HCT116 (cell line): ENCODE results near the gene KIAA1755. TPM values are rescaled to one million over a fixed set of nuclear protein-coding genes. Genes with fewer than 3 reads are reported as not detected.
A peak's percentile ranks its signal among the peaks of the same experiment; 100 is the strongest.

Source experiments
- ATAC-seq: fragments of 200-7000 bp; cut with Tn5 transposase; 2 replicates; pipeline ENCODE4 v1.9.1; 2020; ENCODE audit warnings: mild to moderate bottlenecking, moderate library complexity
- BruUV-seq: library from RNA; stranded (reverse); fragments of 400-500 nt; replicated peaks from 2 replicates; lab custom pipeline; 2021; lab: Mats Ljungman, UMichigan
- CTCF ChIA-PET: fragments of 300-600 bp; sonication (Branson Sonifier 250); formaldehyde crosslinking; loops from one replicate; lab custom pipeline; 2021; ENCODE audit warnings: antibody characterized with exemption; lab: Charles Lee
- POLR2A ChIA-PET: fragments of 300-600, 350-600 bp; sonication (Branson Sonifier 250); formaldehyde crosslinking; loops from one replicate; lab custom pipeline; 2021; ENCODE audit warnings: antibody characterized with exemption; lab: Charles Lee
- RAD21 ChIA-PET, 2 experiments: fragments of 300-600 bp; sonication (Branson Sonifier 250); formaldehyde crosslinking; loops; one replicate each; lab custom pipeline; 2023; ENCODE audit warnings: low total read pairs in 2 of 2; ENCODE audit not compliant: uncharacterized antibody in 2 of 2, unreplicated experiment in 2 of 2, low non-redundant PET in 1 of 2; lab: Charles Lee
- DNase-seq: peaks from one replicate; pipeline ENCODE4 v3.0.0-alpha.2; 2010; ENCODE audit warnings: low read depth, low spot score
- H2AFZ ChIP-seq: fragments of 200-600 bp; shearing (Covaris generic), sonication (generic); 2 replicates; pipeline ENCODE4 v1.6.1; 2017; ENCODE audit warnings: low read depth, mixed run types, mixed read lengths, antibody characterized with exemption, low read length; ENCODE audit not compliant: poor library complexity, severe bottlenecking
- H3K27ac ChIP-seq: 2 replicates; pipeline ENCODE4 v1.5.1; 2012; ENCODE audit warnings: low read depth, low read length
- H3K27me3 ChIP-seq: fragments of 200-600 bp; sonication (generic); 2 replicates; pipeline ENCODE4 v1.6.1; 2016; ENCODE audit warnings: mixed run types, low read length, mixed read lengths; ENCODE audit not compliant: insufficient read depth
- H3K36me3 ChIP-seq, 2 experiments: fragments of 200-500 bp in 1 of 2; fragments of 200-600 bp in 1 of 2; sonication (Bioruptor generic) in 1 of 2; sonication (generic) in 1 of 2; 2 replicates each; pipeline versions ENCODE4 v1.5.1 to v1.6.1; 2014 to 2016; ENCODE audit warnings: low read length in 2 of 2, inconsistent platforms in 1 of 2, mixed read lengths in 1 of 2, mixed run types in 1 of 2; ENCODE audit not compliant: insufficient read depth in 2 of 2, control insufficient read depth in 1 of 2
- H3K4me1 ChIP-seq, 2 experiments: fragments of 200-600 bp in 1 of 2; sonication (generic) in 1 of 2; 2 replicates each; pipeline versions ENCODE4 v1.5.1 to v1.6.1; 2012 to 2017; ENCODE audit warnings: low read length in 2 of 2, inconsistent platforms in 1 of 2, mild to moderate bottlenecking in 1 of 2, mixed read lengths in 1 of 2, mixed run types in 1 of 2, moderate library complexity in 1 of 2; ENCODE audit not compliant: insufficient read depth in 2 of 2, control insufficient read depth in 1 of 2
- H3K4me2 ChIP-seq: fragments of 200-600 bp; sonication (generic); 2 replicates; pipeline ENCODE4 v1.6.1; 2017; ENCODE audit warnings: mixed run types, low read length, mixed read lengths
- H3K4me3 ChIP-seq, 2 experiments: fragments of 200-600 bp in 1 of 2; sonication (generic) in 1 of 2; replicated peaks in 1 of 2; 2 replicates each; pipeline ENCODE4 v1.5.1; 2011 to 2016; ENCODE audit warnings: low read length in 2 of 2, control low read depth in 1 of 2, low read depth in 1 of 2, mild to moderate bottlenecking in 1 of 2, mixed read lengths in 1 of 2, mixed run types in 1 of 2
- H3K79me2 ChIP-seq: fragments of 200-600 bp; sonication (generic); 2 replicates; pipeline ENCODE4 v1.6.1; 2017; ENCODE audit warnings: mild to moderate bottlenecking, mixed run types, low read length, moderate library complexity, mixed read lengths; ENCODE audit not compliant: insufficient read depth
- H3K9ac ChIP-seq: fragments of 200-600 bp; sonication (generic); 2 replicates; pipeline ENCODE4 v1.6.1; 2016; ENCODE audit warnings: low read length, mixed read lengths
- H3K9me2 ChIP-seq: fragments of 200-600 bp; sonication (generic), shearing (Covaris generic); 2 replicates; pipeline ENCODE4 v1.6.1; 2017; ENCODE audit warnings: mixed run types, mild to moderate bottlenecking, moderate library complexity; ENCODE audit not compliant: insufficient read depth
- H3K9me3 ChIP-seq, 2 experiments: fragments of 200-500 bp in 1 of 2; fragments of 200-600 bp in 1 of 2; sonication (Bioruptor generic) in 1 of 2; sonication (generic) in 1 of 2; 2 replicates each; pipeline ENCODE4 v1.6.1; 2014 to 2017; ENCODE audit warnings: low read length in 2 of 2, mixed read lengths in 2 of 2, inconsistent platforms in 1 of 2, low read depth in 1 of 2, mild to moderate bottlenecking in 1 of 2, mixed run types in 1 of 2, moderate library complexity in 1 of 2; ENCODE audit not compliant: control insufficient read depth in 1 of 2, insufficient read depth in 1 of 2
- H4K20me1 ChIP-seq: fragments of 200-600 bp; sonication (generic), shearing (Covaris generic); 2 replicates; pipeline ENCODE4 v1.6.1; 2017; ENCODE audit warnings: mixed run types, mild to moderate bottlenecking, moderate library complexity; ENCODE audit not compliant: insufficient read depth
- CBX3 ChIP-seq: IDR thresholded peaks from 2 replicates; pipeline ENCODE4 v1.6.1; 2012; ENCODE audit warnings: low read depth
- CTCF ChIP-seq, 3 experiments: fragments of 200-600 bp in 1 of 3; sonication (generic) in 1 of 3; IDR thresholded peaks in 2 of 3; conservative IDR thresholded peaks in 1 of 3; 2 replicates each; pipeline ENCODE4 v1.5.1; 2012 to 2017; ENCODE audit warnings: low read depth in 2 of 3, low read length in 2 of 3, antibody characterized with exemption in 1 of 3, borderline replicate concordance in 1 of 3, control low read depth in 1 of 3, mild to moderate bottlenecking in 1 of 3, mixed read lengths in 1 of 3, mixed run types in 1 of 3, moderate library complexity in 1 of 3; ENCODE audit not compliant: insufficient read depth in 1 of 3
- MAX ChIP-seq: IDR thresholded peaks from 2 replicates; pipeline ENCODE4 v1.6.1; 2012
- RAD21 ChIP-seq: IDR thresholded peaks from 2 replicates; pipeline ENCODE4 v1.6.1; 2012; ENCODE audit warnings: low read depth, mild to moderate bottlenecking
- SRF ChIP-seq: IDR thresholded peaks from 2 replicates; pipeline ENCODE4 v1.6.1; 2012; ENCODE audit warnings: low read depth
- ZFX ChIP-seq: fragments of 450-650 bp; IDR thresholded peaks from 2 replicates; pipeline ENCODE4 v1.6.1; 2017
- intact Hi-C: fragments of 100-400 bp; cut with micrococcal nuclease; formaldehyde crosslinking; loops from 2 replicates; pipeline ENCODE4 v1.10.0; 2022
- total RNA-seq: library from RNA; stranded (reverse); gene quantifications from one replicate; pipeline ENCODE4 v1.2.1, GENCODE V29; 2021; ENCODE audit not compliant: unreplicated experiment

The KIAA1755 gene
- total RNA-seq, 1 experiment from 2014 or later: not detected

GRCh38 chr20:38242848-38243708, 17.5 kb downstream of the KIAA1755 start:
- peak; percentile 48 for DNase-seq
- intact Hi-C loops: no loop called here
- Histone ChIP-seq H3K9me2 (no peaks in the 10 kb centered on the region), H4K20me1 (no peaks in the 10 kb centered on the region), H3K36me3 (no peaks in the 10 kb centered on the region), H3K79me2 (no peaks in the 10 kb centered on the region), H3K4me3 (no peak overlapping the region), H3K27ac (no peak overlapping the region), H3K9ac (no peak overlapping the region), H3K27me3 (no peaks in the 10 kb centered on the region), H3K9me3 (peaks cover 14 to 34% of the 10 kb centered on the region in 2 experiments; a peak in 2 of 4 replicates), H2AFZ (no peak overlapping the region), H3K4me1 (no peaks in the 10 kb centered on the region), H3K4me2 (no peak overlapping the region)
- TF ChIP-seq ZFX (no peak), CBX3 (peak; percentile 99), SRF (no peak), MAX (peak; percentile 13; the same call in 1 of the 2 replicates), RAD21 (peak; percentile 33; the same call in 1 of the 2 replicates), CTCF (IDR thresholded peaks at IDR 0.05 in 2 of 3, conservative IDR thresholded peaks at IDR 0.05 in 1 of 3; ENCODE audit: borderline replicate concordance in 1 of 3, insufficient read depth in 1 of 3, low read depth in 2 of 3, low read length in 2 of 3) (peak; percentile 48 to 84 (median 80); a peak in 5 of 6 replicates)
- ATAC-seq: peak; percentile 69
- ChIA-PET POLR2A (no interaction called here), RAD21 (interaction anchor here in 1 of 2 experiments (0.6 kb wide), 1 partner anchor 1169 kb away, joined by 5 read pairs; no protein-coding TSS in a partner anchor), CTCF (interaction anchor here (0.6 to 1.2 kb wide), 4 partner anchors 12 to 185 kb away, joined by 3 to 5 read pairs (median 4); no protein-coding TSS in a partner anchor)
- no TSS peak for BruUV-seq
